GM18505 (cell line): ENCODE measurements around the gene ARL6IP6.
"Not testable (repeated sequence)": the region's sequence is repeated elsewhere in the genome, so short reads cannot be mapped to it uniquely, and the experiment has no call there.

Experiments used
- ATAC-seq: cut with Tn5 transposase; IDR thresholded peaks from one replicate; pipeline ENCODE4 v1.9.1; 2021; ENCODE audit not compliant: unreplicated experiment
- POLR2A ChIP-seq: IDR thresholded peaks from 4 replicates; pipeline ENCODE4 v1.6.1; 2011; ENCODE audit warnings: borderline replicate concordance; ENCODE audit not compliant: insufficient read depth, insufficient read length; ENCODE audit errors: extremely low read depth

The ARL6IP6 gene

GRCh38 chr2:152710713-152711112 lies 7.7 kb upstream of the ARL6IP6 start:
- no peak for ATAC-seq
- TF ChIP-seq POLR2A, result no peak

- TF ChIP-seq POLR2A, result no peak
- no peak for ATAC-seq
Observed at GRCh38 chr2:152715112-152715511, 3.3 kb upstream of the ARL6IP6 start.

- TF ChIP-seq POLR2A, result no peak
- no peak for ATAC-seq
Observed at GRCh38 chr2:152715854-152716428, 2.5 kb upstream of the ARL6IP6 start.

GRCh38 chr2:152716805-152717227 lies 1.6 kb upstream of the ARL6IP6 start:
- peak; percentile 0 for ATAC-seq
- no peak for TF ChIP-seq POLR2A

- TF ChIP-seq POLR2A, result peak; percentile 78
Observed at GRCh38 chr2:152717228-152718075, 968 bp upstream of the ARL6IP6 start, which contains the start of gene PRPF40A. Gene PRPF40A, minus strand, starts transcription at chr2:152717461. Its CDS starts 22 bp downstream, at chr2:152717439.

GRCh38 chr2:152718909-152719645 lies 657 bp downstream of the ARL6IP6 start:
- peak; percentile 23 for ATAC-seq
- TF ChIP-seq POLR2A, result no peak

More at GRCh38 chr2:152717228-152718075, 968 bp upstream of the ARL6IP6 start, which contains the start of gene PRPF40A:
- peak; percentile 61 for ATAC-seq

- TF ChIP-seq POLR2A, result no peak
Observed at GRCh38 chr2:152720794-152721193, 2.4 kb downstream of the ARL6IP6 start.

GRCh38 chr2:152722639-152723038 lies 4.2 kb downstream of the ARL6IP6 start:
- ATAC-seq, result not testable (repeated sequence)

More at GRCh38 chr2:152720794-152721193, 2.4 kb downstream of the ARL6IP6 start:
- ATAC-seq, result no peak

GRCh38 chr2:152723918-152724317 lies 5.5 kb downstream of the ARL6IP6 start:
- TF ChIP-seq POLR2A, result no peak
- ATAC-seq, result no peak

GRCh38 chr2:152729844-152730243 lies 11.4 kb downstream of the ARL6IP6 start:
- no peak for ATAC-seq
- no peak for TF ChIP-seq POLR2A

- ATAC-seq, result peak; percentile 88
- no peak for TF ChIP-seq POLR2A
Observed at GRCh38 chr2:152730591-152731333, 12.3 kb downstream of the ARL6IP6 start.

- ATAC-seq, result not testable (repeated sequence)
Observed at GRCh38 chr2:152737509-152737908, 19.1 kb downstream of the ARL6IP6 start.

- TF ChIP-seq POLR2A, result no peak
Observed at GRCh38 chr2:152738438-152738837, 20.0 kb downstream of the ARL6IP6 start.

GRCh38 chr2:152739705-152740104 lies 21.3 kb downstream of the ARL6IP6 start:
- ATAC-seq, result not testable (repeated sequence)

More at GRCh38 chr2:152738438-152738837, 20.0 kb downstream of the ARL6IP6 start:
- ATAC-seq, result no peak
